ENCODE data around the gene LITAF. TPM values are rescaled to one million over a fixed set of nuclear protein-coding genes. Genes with fewer than 3 reads are reported as not detected.

Gene LITAF
- total RNA-seq, 3 donors from 2014 or later (not counting 1 experiment from before 2014, with no cell fraction given): 584 to 772 (median 726) TPM

- H3K4me1 Mint-ChIP-seq: peaks cover 11 to 22% of the 10 kb centered on the region in 2 donors
- H3K36me3 ChIP-seq (ENCODE audit: control insufficient read depth, insufficient read depth, low read length): no peaks in the 10 kb centered on the region
- no peak for TF ChIP-seq CTCF (IDR thresholded peaks at IDR 0.05)
- no peak overlapping the region for H3K4me3 ChIP-seq (ENCODE audit: low read length)
- peaks cover 16% of the 10 kb centered on the region for H3K4me1 ChIP-seq (ENCODE audit: control insufficient read depth, insufficient read depth, low read length)
- H3K27me3 ChIP-seq (ENCODE audit: control insufficient read depth, insufficient read depth, low read length): no peaks in the 10 kb centered on the region
- WGBS (ENCODE audit: insufficient coverage): 84% methylated on average over 7 of the region's 7 CpGs
- H3K9me3 Mint-ChIP-seq: no peaks in the 10 kb centered on the region
- ATAC-seq: no peak
- no peaks in the 10 kb centered on the region for H3K36me3 Mint-ChIP-seq
- intact Hi-C loops (cut with micrococcal nuclease): no loop called here
- H3K9me3 ChIP-seq (ENCODE audit: control insufficient read depth, insufficient read depth, low read length): no peaks in the 10 kb centered on the region
- DNase-seq: no peak
- H3K27ac Mint-ChIP-seq: no peak overlapping the region
- H3K27ac ChIP-seq (ENCODE audit: low read length): no peak overlapping the region
- no peak overlapping the region for H3K4me3 Mint-ChIP-seq
- H3K27me3 Mint-ChIP-seq (ENCODE audit: low read depth in 2 of 2): peaks cover 0 to 6% of the 10 kb centered on the region in 2 donors
Observed at GRCh38 chr16:11631214-11631613, 44.5 kb upstream of the LITAF start.

DNA sequence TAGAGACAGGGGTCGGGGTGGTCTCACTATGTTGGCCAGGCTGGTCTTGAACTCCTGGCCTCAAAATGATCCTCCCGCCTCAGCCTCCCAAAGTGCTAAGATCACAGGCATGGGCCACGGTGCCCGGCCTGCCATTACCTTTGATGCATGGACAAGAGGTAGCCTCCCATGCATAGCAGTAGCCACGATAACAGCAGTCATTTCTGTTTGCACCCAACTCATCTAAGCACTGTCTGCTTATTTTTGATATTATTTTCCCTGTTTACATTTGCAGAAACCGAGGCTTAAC lies 44.0 kb upstream of the LITAF start:
- H3K36me3 Mint-ChIP-seq: no peaks in the 10 kb centered on the region
- 91% methylated on average over 6 of the region's 6 CpGs for WGBS (ENCODE audit: insufficient coverage)

GRCh38 chr16:11630046-11630767 lies 43.5 kb upstream of the LITAF start:
- no peak overlapping the region for H3K4me3 Mint-ChIP-seq
- peaks cover 7 to 15% of the 10 kb centered on the region in 2 donors for H3K4me1 Mint-ChIP-seq
- H3K27ac Mint-ChIP-seq: no peak overlapping the region
- 78% methylated on average over 11 of the region's 12 CpGs for WGBS (ENCODE audit: insufficient coverage)
- Histone ChIP-seq H3K27me3 (ENCODE audit: control insufficient read depth, insufficient read depth, low read length) (no peaks in the 10 kb centered on the region), H3K36me3 (ENCODE audit: control insufficient read depth, insufficient read depth, low read length) (no peaks in the 10 kb centered on the region), H3K9me3 (ENCODE audit: control insufficient read depth, insufficient read depth, low read length) (no peaks in the 10 kb centered on the region), H3K27ac (ENCODE audit: low read length) (no peak overlapping the region), H3K4me1 (ENCODE audit: control insufficient read depth, insufficient read depth, low read length) (peaks cover 22% of the 10 kb centered on the region), H3K4me3 (ENCODE audit: low read length) (no peak overlapping the region)
- no peaks in the 10 kb centered on the region for H3K36me3 Mint-ChIP-seq
- ATAC-seq (no peak), DNase-seq (no peak)
- H3K27me3 Mint-ChIP-seq (ENCODE audit: low read depth in 2 of 2): no peaks in the 10 kb centered on the region
- intact Hi-C loops (cut with micrococcal nuclease): no loop called here
- H3K9me3 Mint-ChIP-seq: no peaks in the 10 kb centered on the region
- no peak for TF ChIP-seq CTCF (IDR thresholded peaks at IDR 0.05)

More for the DNA sequence above, 44.0 kb upstream of the LITAF start:
- intact Hi-C loops (cut with micrococcal nuclease): no loop called here
- peaks cover 7 to 17% of the 10 kb centered on the region in 2 donors for H3K4me1 Mint-ChIP-seq
- no peak for ATAC-seq
- DNase-seq: no peak
- H3K9me3 Mint-ChIP-seq: no peaks in the 10 kb centered on the region
- H3K27ac Mint-ChIP-seq: no peak overlapping the region
- H3K27ac ChIP-seq (ENCODE audit: low read length): no peak overlapping the region
- no peak overlapping the region for H3K4me3 ChIP-seq (ENCODE audit: low read length)
- no peaks in the 10 kb centered on the region for H3K36me3 ChIP-seq (ENCODE audit: control insufficient read depth, insufficient read depth, low read length)
- H3K27me3 ChIP-seq (ENCODE audit: control insufficient read depth, insufficient read depth, low read length): no peaks in the 10 kb centered on the region
- no peak for TF ChIP-seq CTCF (IDR thresholded peaks at IDR 0.05)
- no peak overlapping the region for H3K4me3 Mint-ChIP-seq
- peaks cover 0 to 1% of the 10 kb centered on the region in 2 donors for H3K27me3 Mint-ChIP-seq (ENCODE audit: low read depth in 2 of 2)
- peaks cover 17% of the 10 kb centered on the region for H3K4me1 ChIP-seq (ENCODE audit: control insufficient read depth, insufficient read depth, low read length)
- no peaks in the 10 kb centered on the region for H3K9me3 ChIP-seq (ENCODE audit: control insufficient read depth, insufficient read depth, low read length)

All from natural killer cell (primary cell).